ENCODE measurements around the gene FGGY.
"Not testable (repeated sequence)": the region's sequence is repeated elsewhere in the genome, so short reads cannot be mapped to it uniquely, and the experiment has no call there.

FGGY gene

DNA sequence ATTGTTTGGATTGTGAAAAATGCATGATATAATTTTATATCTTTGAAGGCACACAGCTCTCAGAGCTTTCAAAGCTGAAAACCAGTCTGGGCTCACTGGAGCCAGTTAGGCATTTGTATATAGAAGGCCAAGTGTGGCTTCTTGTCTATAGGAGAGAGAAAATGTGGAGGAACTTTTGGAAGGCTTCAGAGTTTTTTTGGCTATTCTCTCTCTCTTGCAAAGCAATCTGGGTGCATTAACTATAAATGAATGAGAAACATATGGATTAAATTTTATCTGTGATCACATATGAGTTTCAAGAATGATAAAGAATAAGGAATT, 301.2 kb downstream of the FGGY start:
- no peak for DNase-seq

DNA sequence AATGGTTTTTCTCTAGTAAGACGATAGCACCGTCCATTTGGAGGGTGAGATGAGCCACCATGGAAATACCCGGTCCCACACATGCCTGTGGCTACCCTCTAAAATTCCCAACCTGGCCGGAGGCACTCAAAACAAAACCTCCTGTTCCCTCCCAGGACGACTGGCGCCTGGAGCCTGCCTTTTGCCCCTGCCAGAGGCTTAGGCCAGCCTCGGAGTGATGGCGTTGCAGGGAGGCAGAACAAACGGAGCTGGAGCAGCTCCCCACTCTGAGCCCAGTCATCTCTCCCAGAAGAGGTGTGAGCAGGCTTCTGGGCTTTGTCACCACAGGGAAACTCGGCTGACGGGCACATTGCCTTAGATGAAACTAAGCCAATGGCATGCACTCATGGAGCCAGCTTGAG, 304.1 kb downstream of the FGGY start:
- no peak for DNase-seq

DNA sequence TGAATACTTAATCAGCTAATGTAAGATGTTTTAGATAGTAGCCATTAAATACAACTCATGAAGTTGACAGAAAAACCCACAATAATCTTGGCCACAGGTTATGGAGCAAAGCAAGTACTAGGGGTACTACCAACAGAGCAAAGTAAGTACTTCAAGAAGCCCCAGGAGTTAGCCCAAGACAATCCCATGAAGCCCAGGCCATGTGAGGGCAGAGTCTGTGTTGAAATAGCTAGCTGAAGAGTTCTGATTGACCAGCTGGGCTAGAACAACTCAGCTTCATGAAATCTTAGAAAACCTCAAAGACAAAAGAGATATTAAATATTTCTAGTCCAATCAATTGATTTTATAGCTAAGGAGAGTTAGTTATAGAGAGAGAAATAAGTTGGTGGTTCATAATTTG, 304.9 kb downstream of the FGGY start:
- DNase-seq: no peak

DNA sequence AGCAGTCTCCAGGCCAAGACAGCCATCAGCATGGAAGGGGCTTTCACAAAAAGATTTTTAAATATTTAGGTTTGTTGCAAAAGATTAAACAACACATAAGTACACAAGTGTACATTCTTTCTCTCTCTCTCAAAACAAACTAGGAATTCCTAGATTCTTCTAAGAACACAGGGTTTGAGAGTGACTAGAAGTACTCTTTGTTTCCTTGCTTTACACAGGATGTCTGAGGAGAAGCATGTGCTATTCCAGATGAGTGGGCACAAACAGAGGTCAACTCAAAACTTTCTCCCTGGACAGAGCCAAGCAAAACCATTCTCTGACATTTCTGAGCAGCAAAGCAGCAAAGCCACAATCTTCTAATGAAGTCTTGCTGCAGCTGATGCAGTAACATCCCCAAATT, 307.3 kb downstream of the FGGY start:
- DNase-seq: no peak

DNA sequence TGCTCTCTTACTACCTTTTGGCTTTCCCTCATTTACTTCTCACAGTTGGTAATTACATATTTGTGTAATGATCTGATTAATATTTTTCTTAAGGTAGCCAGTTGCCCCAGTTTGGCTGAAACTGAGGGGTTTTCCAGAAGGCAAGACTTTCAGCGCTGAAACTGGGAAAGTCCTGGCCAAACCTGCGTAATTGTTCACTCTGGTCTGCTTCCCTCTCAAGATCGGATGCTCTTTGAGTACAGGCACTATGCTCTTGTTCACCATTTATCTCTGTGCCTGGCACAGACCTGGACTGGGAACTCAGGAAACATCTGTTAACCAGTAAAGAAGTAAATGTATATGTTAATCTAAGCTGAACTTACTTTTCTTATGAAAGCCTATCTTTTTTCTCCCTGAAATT, 308.3 kb downstream of the FGGY start:
- no peak for DNase-seq

DNA sequence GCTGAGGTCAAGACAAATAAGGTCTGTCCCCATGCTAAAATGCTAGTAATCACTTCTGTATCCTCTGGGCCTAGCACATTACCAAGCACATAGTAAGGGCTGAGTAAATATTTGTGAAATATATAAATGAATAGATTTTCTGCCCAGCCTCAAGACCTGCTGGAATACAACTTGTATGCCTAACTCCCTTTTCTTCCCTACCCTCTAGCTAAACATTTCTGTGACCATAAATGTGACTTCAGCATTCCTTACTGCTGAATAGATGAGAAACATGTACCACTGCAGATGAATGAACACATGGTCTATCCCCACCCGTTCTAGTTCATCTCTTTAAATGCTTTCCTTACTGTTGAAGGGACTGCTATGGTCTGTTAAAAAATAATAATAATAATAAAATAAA, 308.9 kb downstream of the FGGY start:
- DNase-seq: no peak

DNA sequence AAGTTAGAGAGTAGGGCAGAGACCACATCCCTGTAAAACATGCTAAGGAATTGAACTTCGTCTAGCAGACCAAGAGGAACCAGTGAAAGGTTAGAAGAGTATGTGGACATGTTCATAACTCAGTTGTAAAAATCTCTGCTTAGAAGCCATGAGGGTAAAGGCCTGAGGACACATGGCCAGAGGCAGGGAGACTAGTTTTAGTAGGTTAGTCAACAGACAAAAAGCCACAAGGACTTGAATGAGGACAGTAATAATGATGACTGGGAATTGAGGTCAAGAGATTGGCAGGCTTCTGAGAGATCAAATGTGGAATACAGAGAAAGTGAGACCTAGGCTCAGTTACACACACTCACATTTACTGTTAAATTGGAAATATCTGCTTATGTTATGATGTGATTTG, 312.4 kb downstream of the FGGY start:
- DNase-seq: no peak

DNA sequence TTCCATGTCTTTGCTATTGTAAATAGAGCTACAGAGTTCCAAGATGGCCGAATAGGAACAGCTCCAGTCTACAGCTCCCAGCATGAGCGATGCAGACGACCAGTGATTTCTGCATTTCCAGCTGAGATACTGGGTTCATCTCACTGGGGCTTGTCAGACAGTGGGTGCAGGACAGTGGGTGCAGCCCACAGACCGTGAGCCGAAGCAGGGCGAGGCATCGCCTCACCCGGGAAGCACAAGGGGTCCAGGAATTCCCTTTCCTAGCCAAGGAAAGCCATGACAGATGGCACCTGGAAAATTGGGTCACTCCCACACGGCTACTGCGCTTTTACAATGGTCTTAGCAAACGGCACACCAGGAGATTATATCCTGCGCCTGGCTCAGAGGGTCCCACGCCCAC, 313.6 kb downstream of the FGGY start:
- DNase-seq: not testable (repeated sequence)

DNA sequence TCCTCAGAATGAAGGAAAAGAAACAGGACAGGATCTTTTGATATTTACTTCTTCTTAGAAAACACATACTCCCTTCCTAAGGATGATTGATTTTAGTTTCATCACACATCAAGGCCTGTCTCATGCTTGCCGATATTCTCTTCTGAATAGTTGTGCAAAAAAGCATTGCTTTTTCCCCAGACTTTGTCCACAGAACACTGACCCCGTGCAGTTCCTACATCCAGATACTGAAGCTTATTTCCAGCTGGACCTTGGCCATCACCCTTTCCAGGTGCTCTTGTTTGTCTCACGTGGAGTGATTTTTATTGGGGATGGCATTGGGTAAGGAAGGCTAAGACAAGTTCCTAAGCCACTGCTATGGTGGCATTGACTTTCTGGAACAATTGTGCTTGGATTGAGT, 320.5 kb downstream of the FGGY start:
- no peak for DNase-seq

DNA sequence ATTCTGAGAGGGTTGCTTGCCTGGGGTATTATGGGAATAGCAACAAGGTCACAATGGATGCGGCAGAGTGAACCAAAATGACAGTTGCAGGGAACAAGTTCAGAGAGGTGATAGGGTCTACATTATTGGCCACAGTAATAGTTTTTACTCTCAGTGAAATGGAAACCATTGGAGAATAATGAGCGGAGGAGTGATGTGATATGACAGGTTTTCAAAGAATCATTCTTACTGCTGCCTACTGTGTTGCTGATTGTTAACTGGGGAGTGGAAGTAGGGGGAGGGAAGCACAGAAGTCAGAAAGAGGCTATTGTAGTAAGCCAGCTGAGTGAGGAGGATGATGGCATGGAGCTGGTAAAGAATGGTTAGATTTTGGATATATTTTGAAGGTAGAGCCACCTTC, 322.7 kb downstream of the FGGY start:
- DNase-seq: no peak

DNA sequence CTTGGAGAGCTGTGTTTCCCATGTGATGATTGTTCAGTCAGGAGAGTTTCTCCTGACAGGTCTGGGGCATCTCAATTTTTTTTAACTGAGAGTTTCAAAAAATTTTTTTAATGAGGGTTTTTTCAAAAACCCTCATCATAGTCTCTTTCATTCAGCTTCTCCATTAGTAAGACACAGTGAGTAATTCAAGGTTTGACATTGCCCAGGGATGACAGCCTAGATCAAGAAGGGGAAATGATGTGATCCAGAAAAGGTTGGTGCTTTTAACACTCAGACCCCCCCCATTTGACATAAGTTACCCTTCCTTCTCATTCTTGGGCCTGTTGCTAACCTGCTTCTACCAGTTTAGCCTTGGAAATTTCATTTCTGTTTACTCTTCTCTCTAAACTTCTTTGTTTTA, 328.5 kb downstream of the FGGY start:
- no peak for DNase-seq

DNA sequence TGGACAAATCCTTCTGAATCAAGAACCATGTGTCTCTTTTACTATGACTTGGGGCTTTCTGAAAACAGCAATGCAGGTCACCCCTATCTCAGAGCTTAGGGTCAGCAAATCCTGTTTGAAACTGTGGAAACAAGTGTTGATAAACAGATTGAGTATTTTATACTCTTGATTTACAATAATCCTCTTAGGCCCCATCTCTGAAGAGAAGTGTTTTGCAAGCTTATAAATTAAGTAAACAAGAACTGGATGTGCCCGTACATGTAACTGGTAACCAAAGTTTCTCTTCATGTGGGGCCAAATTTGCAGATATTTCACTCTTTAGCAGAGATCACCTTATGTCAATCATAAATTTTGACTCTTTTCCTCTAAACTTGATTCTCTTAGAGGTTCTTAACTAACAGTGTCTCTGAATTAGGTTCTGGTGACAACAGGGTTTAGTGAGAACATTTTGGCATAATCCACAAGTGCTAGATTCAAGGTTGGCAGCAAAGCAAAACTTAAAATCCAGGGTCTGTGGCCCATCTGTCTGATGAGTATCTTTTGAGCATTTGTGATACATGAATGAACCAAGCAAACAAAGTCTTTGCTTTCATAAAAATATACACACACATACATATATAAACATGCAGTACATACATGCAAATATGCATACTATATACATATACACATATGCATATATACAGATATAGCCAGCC, 334.8 kb downstream of the FGGY start:
- no peak for DNase-seq

DNA sequence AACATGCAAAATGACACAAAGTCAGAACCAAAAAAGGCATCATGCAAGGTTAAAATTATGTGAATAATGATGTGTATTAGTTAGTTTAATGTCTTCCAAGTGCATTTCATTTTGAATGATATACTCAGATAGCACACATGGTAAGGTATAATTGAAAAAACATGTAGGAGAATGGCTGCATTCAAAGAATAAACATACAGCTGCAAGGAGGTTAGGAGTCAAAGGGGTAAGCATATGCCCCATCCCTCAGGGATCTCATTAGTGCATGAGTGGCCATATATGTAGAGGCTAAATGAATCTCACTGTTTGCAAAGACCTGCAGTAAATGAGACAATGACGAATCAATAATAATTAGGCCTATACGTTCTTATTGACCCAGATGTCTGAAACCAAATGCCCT, 338.2 kb downstream of the FGGY start:
- no peak for DNase-seq

DNA sequence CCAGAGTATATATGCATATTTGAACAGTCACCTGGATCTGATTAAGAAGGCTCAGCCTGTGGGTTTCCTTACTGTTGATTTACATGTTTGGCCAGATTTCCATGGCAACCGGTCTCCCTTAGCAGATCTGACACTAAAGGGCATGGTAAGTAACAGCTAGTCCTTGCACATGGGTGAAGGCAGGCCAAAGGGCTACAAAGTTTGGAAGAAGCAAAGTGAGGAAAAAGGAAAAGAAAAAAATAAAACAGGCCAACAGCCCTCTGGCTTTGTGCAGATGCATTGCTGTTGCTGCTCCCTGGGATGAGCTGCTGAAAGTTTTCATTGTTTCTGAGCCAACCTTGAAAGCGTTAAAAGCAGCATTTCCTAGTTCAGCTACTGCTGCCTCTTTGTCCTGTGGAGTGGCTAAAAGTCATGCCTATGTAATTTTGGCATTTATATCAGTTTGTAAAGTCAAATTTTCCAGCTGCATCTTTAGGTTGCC, 341.4 kb downstream of the FGGY start:
- DNase-seq: no peak

DNA sequence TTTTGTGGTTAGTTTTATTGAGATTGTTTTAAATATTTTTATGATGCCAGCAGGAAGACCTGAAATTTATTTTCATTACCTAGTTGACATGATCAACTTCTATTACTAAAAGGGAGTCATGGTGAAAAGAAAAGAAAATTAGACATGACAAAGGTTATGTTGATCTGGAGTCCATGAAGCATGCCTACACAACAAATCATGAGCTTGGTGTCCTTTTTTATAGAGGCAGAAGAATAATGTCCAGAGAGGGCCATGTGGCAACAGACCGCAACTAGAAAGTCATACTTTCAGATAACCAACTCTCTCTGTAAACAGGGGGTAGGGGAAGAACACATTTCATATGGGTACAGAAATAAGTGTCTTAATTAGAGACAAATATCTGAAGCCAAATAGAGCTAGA, 342.4 kb downstream of the FGGY start:
- DNase-seq: no peak

DNA sequence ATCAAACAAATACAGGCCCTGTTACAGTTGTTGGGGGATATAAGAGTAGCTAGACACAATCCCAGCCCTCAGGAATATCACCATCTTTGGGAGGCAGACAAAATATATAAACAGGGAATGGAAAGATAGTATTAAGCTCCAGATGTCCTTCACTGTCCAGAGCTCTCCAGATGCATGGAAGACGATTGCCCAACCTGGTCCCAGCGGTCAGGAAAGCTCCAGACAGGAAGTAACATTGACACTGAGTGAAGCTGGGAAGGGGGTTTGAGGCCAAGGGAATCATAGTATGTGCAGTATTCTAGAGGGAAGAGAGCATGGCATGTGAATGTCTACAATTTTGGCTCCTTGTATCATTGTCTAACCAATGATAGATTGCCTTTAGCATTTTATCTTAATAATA, 344.0 kb downstream of the FGGY start:
- no peak for DNase-seq

DNA sequence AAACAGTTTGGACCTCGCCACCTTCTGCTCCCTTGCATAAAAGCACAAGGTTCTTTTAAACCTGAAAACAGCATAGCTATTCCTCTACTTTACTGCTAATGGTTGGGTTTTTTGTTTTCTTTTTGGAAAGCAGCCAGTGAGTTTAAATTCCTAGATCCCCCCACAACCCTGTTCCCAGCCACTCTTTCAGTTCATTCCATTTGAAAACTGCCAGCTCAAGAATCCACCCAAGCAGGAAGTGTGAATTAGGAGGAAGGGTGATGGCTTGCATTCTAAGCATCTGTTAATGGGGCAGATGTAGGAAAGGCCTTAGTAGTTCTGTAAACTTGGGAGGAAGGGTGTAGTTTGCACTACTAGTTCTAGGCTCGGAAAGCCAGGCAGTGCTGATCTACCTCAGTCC, 344.9 kb downstream of the FGGY start:
- no peak for DNase-seq

DNA sequence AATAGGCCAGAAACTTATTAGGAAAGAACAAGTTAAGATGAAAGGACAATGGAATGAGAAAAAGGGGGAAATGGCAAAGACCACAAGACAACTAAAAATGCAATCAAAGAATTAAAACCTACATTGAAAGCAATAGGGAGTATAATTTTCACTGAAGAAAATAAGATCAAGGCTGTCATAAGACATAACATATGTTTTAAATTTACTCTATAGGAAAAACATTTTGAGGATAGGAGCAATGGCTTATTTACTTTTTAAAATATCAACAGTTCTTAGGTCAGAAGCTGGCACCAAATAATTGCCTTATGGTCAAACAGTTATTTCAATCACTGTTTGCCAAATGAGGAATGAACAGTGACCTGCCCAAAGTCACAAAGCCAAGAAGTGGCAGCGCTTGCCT, 346.6 kb downstream of the FGGY start:
- no peak for DNase-seq

DNA sequence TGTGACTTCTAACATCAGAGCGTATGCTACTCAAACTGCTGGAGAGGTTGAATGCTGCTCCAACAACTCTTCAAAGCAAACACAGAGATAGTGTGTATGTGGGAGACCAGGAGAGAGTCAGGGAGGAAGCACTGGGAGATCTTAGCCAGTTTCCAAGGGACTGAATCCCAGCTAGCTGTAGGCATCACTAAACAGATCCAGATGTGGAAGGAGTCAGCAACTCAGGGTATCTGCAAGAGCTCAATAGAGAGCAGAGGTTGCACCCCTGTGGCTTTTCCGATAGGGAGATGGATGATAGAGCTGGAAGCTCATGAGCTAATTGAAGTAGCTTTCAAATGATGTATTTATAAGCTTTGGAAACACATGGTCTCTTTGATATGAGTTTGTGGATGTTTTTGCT, 349.0 kb downstream of the FGGY start:
- no peak for DNase-seq

DNA sequence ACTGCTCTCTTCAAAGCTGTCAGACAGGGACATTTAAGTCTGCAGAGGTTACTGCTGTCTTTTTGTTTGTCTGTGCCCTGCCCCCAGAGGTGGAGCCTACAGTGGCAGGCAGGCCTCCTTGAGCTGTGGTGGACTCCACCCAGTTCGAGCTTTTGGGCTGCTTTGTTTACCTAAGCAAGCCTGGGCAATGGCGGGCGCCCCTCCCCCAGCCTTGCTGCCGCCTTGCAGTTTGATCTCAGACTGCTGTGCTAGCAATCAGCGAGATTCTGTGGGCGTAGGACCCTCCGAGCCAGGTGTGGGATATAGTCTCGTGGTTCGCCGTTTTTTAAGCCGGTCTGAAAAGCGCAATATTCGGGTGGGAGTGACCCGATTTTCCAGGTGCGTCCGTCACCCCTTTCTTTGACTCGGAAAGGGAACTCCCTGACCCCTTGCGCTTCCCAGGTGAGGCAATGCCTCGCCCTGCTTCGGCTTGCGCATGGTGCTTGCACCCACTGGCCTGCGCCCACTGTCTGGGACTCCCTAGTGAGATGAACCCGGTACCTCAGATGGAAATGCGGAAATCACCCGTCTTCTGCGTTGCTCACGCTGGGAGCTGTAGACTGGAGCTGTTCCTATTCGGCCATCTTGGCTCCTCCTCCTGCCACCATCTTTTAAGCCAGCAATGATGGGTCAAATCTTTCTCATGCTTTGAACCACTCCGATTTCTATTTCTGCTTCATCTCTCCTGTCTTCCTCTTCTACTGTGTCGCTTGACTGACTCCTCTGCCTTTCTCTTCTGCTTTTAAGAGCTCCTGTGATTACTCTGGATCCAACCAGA, 356.5 kb downstream of the FGGY start:
- DNase-seq: not testable (repeated sequence)

DNA sequence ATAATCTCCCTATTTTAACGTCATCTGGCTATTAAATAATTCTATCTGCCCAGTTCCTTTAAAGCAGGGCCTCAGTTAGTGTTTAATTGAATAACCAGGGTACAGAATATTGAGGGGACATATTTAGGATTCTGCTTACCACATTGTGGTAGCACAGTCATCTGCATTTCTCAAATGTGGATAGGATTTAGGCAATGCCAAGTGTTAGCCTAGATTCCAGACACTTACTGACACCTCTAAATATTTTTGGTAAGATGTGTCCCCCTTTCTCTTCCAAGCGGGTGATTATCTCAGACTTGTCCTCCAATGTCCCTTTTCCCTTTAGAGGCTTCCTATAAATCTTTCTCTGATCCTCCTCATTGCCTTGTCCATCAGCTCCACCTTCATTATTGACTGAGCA, 357.1 kb downstream of the FGGY start:
- DNase-seq: no peak

DNA sequence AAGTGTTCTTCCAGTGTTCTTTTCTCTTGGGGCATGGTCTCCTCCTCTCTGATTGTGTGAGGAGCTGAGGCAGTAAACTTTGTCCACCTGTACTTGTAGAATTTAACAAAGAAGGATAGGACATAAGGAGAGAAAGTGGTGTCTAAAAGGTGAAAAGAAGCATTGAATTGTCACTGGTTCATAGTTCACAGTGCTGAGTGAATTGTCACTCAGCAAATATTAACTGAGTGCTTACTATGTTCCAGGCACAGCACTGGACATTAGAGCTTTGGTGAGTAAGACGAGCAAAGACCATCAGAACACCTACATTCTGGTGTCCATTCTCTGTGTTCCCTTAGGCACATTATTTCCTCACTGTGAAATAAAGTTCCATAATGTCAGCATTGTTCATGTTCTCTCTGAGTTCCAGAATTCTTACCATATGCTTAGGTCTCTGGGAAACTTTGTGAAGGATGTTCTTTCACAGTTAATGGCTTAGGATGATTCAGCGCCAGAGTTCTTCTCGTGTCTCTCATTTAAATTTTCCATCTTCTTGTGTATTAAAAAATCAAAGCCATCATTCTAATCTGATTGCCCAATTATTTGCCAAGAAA, 361.1 kb downstream of the FGGY start:
- no peak for DNase-seq

DNA sequence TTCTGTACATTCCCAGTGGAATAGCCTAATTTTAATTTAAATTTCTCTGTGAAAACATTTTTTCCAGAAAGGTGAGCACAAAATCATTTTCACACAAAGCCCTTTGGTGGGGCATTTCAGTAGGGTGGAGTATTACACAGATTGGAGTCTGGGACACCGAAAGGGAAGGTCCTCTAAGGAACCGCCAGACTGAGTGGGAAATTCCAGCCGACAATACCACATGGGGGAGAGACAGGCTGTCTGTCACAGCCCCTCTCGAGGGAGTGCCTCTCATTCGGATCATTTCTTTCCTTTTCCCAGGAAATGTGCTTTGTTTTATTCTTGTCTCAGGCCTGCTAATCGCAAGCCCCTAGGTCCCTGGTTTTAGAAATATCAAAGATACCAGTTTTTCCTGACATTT, 367.3 kb downstream of the FGGY start:
- DNase-seq: no peak

DNA sequence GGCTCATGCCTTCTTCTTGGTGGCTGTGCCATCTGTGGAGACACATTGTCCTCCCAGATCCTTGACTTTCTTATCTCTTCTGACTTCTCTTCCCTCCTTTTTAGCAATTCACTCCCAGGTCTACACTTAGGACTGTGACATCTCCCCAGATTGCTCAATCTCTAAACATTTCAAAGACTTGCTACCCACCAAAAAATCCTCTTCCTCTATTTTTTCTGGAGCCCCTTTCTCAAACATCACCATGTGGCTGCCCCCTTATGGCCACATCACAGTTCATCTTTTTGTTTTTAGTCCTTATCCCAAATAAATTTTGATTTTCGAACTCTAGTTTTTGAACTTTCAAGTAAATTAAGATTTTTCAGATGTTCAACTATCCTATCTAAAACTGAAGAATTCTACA, 369.2 kb downstream of the FGGY start:
- DNase-seq: no peak
